ENCODE data around the gene CENPL. TPM values are rescaled to one million over a fixed set of nuclear protein-coding genes. Genes with fewer than 3 reads are reported as not detected.
"Not testable (repeated sequence)": the region's sequence is repeated elsewhere in the genome, so short reads cannot be mapped to it uniquely, and the experiment has no call there.

CENPL gene
- total RNA-seq, 1 donor from 2014 or later = 24.8 TPM

DNA sequence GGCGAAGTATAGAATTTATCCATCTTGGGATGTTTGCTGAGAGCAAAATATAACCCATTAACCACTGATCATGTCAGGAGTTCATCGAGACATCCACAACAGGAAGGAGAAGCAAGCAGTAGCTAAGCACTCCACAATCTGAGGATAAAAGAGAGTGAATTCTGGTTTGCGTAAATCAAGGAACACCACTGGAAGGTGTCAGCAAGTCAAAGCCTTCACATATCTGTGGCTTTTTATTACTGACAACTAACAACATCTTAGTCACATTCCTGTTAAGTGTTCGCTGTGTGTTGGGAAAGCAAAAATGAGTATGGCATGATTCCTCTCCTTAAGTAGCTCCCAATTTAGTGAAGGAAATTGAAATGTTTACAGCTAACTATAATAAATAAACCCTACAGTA is 44.7 kb downstream of the CENPL start:
- Mint-ChIP-seq H3K27ac (ENCODE audit: unreplicated experiment) (no peak overlapping the region), H3K4me3 (no peak overlapping the region), H3K9me3 (no peaks in the 10 kb centered on the region), H3K27me3 (ENCODE audit: low read depth) (no peaks in the 10 kb centered on the region), H3K36me3 (ENCODE audit: low read depth) (peaks cover 48% of the 10 kb centered on the region), H3K4me1 (no peaks in the 10 kb centered on the region)
- TF ChIP-seq, protein P1, sequence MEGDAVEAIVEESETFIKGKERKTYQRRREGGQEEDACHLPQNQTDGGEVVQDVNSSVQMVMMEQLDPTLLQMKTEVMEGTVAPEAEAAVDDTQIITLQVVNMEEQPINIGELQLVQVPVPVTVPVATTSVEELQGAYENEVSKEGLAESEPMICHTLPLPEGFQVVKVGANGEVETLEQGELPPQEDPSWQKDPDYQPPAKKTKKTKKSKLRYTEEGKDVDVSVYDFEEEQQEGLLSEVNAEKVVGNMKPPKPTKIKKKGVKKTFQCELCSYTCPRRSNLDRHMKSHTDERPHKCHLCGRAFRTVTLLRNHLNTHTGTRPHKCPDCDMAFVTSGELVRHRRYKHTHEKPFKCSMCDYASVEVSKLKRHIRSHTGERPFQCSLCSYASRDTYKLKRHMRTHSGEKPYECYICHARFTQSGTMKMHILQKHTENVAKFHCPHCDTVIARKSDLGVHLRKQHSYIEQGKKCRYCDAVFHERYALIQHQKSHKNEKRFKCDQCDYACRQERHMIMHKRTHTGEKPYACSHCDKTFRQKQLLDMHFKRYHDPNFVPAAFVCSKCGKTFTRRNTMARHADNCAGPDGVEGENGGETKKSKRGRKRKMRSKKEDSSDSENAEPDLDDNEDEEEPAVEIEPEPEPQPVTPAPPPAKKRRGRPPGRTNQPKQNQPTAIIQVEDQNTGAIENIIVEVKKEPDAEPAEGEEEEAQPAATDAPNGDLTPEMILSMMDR (conservative IDR thresholded peaks at IDR 0.05) = no peak
- no peak for DNase-seq (ENCODE audit: low read depth, low spot score)

DNA sequence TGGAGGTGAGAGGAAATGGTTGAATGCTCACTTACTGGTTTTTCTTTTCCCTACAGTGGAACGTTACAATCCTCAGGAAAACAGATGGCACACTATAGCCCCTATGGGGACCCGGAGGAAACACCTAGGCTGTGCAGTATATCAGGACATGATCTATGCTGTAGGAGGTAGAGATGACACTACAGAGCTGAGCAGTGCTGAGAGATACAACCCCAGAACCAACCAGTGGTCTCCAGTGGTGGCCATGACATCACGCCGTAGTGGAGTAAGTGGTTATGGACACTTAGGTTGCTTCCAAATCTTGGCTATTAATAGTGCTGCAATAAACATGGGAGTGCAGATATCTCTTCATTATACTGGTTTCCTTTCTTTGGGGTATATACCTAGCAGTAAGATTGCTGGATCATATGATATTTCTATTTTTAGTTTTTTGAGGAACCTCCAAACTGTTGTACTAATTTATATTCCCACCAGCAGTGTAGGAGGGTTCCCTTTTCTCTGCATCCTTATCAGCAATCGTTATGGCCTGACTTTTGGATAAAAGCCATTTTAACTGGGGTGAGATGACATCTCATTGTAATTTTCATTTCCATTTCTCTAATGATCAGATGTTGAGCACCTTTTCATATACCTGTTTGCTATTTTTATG is 49.0 kb downstream of the CENPL start:
- H3K27me3 Mint-ChIP-seq (ENCODE audit: low read depth) = no peaks in the 10 kb centered on the region

DNA sequence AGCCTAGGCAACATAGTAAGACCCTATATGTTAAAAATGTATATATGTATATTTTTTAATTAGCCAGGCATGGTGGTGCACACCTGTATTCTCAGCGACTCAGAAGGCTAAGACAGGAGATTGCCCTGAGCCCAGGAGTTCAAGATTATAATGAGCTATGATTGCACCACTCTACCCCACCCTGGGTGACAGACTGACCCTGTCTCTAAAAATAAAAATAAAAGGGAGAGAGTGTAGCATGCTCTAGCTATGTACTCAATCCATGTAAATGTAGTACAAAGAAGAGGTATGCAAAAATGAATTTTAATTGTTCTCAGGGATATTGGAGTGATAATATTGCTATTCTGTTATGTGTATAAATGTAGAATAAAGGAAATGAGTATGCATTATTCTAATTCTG is 53.1 kb downstream of the CENPL start:
- Mint-ChIP-seq H3K36me3 (ENCODE audit: low read depth) (peaks cover 20% of the 10 kb centered on the region), H3K4me1 (no peaks in the 10 kb centered on the region), H3K27ac (ENCODE audit: unreplicated experiment) (no peak overlapping the region), H3K4me3 (no peak overlapping the region), H3K9me3 (no peaks in the 10 kb centered on the region), H3K27me3 (ENCODE audit: low read depth) (no peaks in the 10 kb centered on the region)
- DNase-seq (ENCODE audit: low read depth, low spot score) = no peak
- TF ChIP-seq, protein P1 (conservative IDR thresholded peaks at IDR 0.05) = no peak

More for the DNA sequence above, 49.0 kb downstream of the CENPL start:
- TF ChIP-seq, protein P1 (conservative IDR thresholded peaks at IDR 0.05) = no peak
- no peak for DNase-seq (ENCODE audit: low read depth, low spot score)
- H3K4me1 Mint-ChIP-seq = no peaks in the 10 kb centered on the region
- no peak overlapping the region for H3K27ac Mint-ChIP-seq (ENCODE audit: unreplicated experiment)
- no peaks in the 10 kb centered on the region for H3K9me3 Mint-ChIP-seq
- H3K4me3 Mint-ChIP-seq = no peak overlapping the region
- peaks cover 38% of the 10 kb centered on the region for H3K36me3 Mint-ChIP-seq (ENCODE audit: low read depth)

DNA sequence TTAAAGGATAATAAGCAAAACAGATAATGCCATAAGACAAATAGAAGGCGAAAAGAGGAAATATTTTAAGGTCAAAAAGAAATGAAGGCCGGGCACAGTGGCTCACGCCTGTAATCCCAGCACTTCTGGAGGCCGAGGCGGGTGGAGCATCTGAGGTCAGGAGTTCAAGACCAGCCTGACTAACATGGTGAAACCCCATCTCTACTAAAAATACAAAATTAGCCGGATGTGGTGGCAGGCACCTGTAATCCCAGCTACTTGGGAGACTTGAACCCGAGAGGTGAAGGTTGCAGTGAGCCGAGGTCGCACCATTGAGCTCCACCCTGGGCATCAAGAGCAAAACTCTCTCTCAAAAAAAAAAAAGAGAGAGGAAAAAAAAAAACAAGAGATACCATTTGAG is 54.4 kb downstream of the CENPL start:
- H3K36me3 Mint-ChIP-seq (ENCODE audit: low read depth); H3K4me3 Mint-ChIP-seq; H3K27me3 Mint-ChIP-seq (ENCODE audit: low read depth); DNase-seq (ENCODE audit: low read depth, low spot score); H3K27ac Mint-ChIP-seq (ENCODE audit: unreplicated experiment); H3K9me3 Mint-ChIP-seq; H3K4me1 Mint-ChIP-seq: not testable (repeated sequence)

DNA sequence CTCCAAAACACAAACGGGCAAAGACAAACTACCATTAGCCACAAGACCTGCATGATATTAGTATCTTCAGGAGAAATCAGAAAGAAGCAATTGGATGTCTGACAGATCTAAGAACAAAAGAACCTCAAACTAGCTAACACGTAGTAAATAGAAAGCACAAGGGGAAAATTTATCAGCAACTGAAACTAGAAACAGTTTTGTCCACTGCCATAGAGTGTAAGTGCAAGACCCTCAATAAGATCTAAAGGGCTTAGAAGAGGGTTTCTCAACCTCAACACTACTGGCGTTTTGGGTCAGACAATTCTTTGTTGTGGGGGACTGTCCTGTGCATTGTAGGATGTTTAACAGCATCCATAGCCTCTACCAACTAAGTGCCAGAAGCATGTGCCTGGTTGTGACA is 55.9 kb downstream of the CENPL start:
- no peak for DNase-seq (ENCODE audit: low read depth, low spot score)
- no peak overlapping the region for H3K4me3 Mint-ChIP-seq
- TF ChIP-seq, protein P1 (conservative IDR thresholded peaks at IDR 0.05) = no peak
- H3K4me1 Mint-ChIP-seq = no peaks in the 10 kb centered on the region
- H3K27ac Mint-ChIP-seq (ENCODE audit: unreplicated experiment) = peak overlapping the region; percentile 43
- peaks cover 9% of the 10 kb centered on the region for H3K9me3 Mint-ChIP-seq
- no peaks in the 10 kb centered on the region for H3K27me3 Mint-ChIP-seq (ENCODE audit: low read depth)
- peaks cover 16% of the 10 kb centered on the region for H3K36me3 Mint-ChIP-seq (ENCODE audit: low read depth)

DNA sequence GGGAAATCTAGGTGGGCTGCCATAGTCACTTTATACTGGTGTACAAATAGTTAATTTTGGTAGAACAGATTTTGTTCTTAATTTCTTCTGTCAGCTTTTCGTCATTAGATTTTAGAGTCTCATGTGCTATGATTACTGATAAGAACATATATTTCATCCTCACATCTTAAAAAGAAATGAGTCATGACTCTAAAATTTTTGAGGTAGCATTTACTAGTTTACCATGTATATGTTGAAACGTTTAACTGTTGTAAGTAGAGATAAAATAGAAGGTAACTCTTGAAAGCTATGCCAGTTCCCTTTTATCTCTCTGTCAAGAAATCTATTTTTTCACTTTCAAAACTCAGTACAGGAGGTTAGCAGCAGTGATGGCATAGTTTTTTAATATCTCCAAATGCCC is 56.5 kb downstream of the CENPL start:
- Mint-ChIP-seq H3K27me3 (ENCODE audit: low read depth) (no peaks in the 10 kb centered on the region), H3K4me1 (no peaks in the 10 kb centered on the region), H3K4me3 (no peak overlapping the region), H3K27ac (ENCODE audit: unreplicated experiment) (no peak overlapping the region), H3K9me3 (peaks cover 14% of the 10 kb centered on the region), H3K36me3 (ENCODE audit: low read depth) (peaks cover 22% of the 10 kb centered on the region)
- TF ChIP-seq, protein P1 (conservative IDR thresholded peaks at IDR 0.05) = no peak
- no peak for DNase-seq (ENCODE audit: low read depth, low spot score)

DNA sequence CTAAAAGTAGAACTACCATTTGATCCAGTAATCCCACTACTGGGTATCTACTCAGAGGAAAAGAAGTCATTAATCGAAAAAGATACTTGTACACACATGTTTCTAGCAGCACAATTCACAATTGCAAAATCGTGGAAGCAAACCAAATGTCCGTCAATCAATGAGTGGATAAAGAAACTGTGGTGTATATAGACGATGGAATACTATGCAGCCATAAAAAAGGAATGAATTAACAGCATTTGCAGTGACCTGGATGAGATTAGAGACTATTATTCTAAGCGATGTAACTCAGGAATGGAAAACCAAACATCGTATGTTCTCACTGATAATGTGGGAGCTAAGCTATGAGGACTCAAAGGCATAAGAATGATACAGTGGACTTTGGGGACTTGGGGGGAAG is 60.4 kb downstream of the CENPL start:
- H3K27me3 Mint-ChIP-seq (ENCODE audit: low read depth); H3K4me3 Mint-ChIP-seq; DNase-seq (ENCODE audit: low read depth, low spot score); H3K27ac Mint-ChIP-seq (ENCODE audit: unreplicated experiment); H3K4me1 Mint-ChIP-seq: not testable (repeated sequence)
- peaks cover 39% of the 10 kb centered on the region for H3K9me3 Mint-ChIP-seq
- peaks cover 58% of the 10 kb centered on the region for H3K36me3 Mint-ChIP-seq (ENCODE audit: low read depth)

Measured in neural crest cell (in vitro differentiated cells).